RPMI7951 (cell line): ENCODE results near the gene DUSP19. TPM values are rescaled to one million over a fixed set of nuclear protein-coding genes. Genes with fewer than 3 reads are reported as not detected.
"Not testable (repeated sequence)": the region's sequence is repeated elsewhere in the genome, so short reads cannot be mapped to it uniquely, and the experiment has no call there.

ENCODE experiments used
- DNase-seq: peaks from one replicate; pipeline ENCODE4 v3.0.0-alpha.2; 2012; ENCODE audit warnings: low read depth
- total RNA-seq: library from RNA; depleted of rRNA; stranded (reverse); fragments of >200 nt; shearing (Covaris generic); gene quantifications from 2 replicates; pipeline ENCODE4 v1.2.3, GENCODE V29; 2014; rRNA removed

The DUSP19 gene
- 1.7 and 2.1 TPM in 2 replicates for total RNA-seq

- peak; percentile 89 for DNase-seq
Measured at GRCh38 chr2:183078464-183079138, at the start of gene DUSP19. DUSP19 (plus strand) TSS chr2:183078747; CDS start chr2:183078934, 187 bp downstream.

- DNase-seq, result no peak
Measured at GRCh38 chr2:183029219-183029618, 49.3 kb upstream of the DUSP19 start.

GRCh38 chr2:183031911-183032794 lies 46.4 kb upstream of the DUSP19 start:
- no peak for DNase-seq

DNA sequence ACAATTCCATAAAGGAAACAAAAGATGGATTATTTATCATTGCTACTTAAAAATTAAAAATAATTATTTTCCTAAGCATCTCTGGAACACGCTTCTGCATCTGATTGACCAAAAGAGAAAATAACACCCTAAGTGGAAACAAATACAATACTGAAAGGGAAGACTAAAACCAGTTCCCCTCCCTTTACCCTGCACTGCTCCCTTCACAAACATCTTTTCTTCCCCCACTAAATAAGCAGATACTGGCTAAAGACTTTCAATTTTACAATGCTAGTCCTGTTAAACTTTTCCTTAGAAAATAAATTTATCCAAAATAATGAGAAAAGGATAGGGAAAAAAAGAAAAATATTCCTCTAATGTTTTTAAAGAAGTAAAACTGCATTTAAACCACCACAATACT lies 44.6 kb upstream of the DUSP19 start:
- DNase-seq, result no peak

DNA sequence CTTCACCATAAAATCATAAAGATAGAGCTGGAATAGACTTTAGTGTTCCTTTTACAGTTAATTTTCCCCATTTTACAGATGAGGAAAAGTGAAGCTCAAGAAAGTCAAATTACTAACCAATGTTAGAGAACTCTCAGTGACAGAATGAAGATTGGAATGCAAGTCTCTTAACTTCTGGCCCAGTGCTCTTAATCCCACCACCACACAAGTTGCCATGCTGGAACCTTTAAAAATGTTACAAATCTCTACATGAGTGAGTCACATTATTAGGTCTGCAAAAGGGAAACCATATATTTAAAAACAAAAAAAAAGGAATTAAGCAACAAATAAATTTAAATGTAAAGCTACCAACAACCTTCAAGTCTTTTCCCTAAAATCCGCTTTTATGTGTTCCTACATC lies 43.7 kb upstream of the DUSP19 start:
- peak; percentile 27 for DNase-seq

DNA sequence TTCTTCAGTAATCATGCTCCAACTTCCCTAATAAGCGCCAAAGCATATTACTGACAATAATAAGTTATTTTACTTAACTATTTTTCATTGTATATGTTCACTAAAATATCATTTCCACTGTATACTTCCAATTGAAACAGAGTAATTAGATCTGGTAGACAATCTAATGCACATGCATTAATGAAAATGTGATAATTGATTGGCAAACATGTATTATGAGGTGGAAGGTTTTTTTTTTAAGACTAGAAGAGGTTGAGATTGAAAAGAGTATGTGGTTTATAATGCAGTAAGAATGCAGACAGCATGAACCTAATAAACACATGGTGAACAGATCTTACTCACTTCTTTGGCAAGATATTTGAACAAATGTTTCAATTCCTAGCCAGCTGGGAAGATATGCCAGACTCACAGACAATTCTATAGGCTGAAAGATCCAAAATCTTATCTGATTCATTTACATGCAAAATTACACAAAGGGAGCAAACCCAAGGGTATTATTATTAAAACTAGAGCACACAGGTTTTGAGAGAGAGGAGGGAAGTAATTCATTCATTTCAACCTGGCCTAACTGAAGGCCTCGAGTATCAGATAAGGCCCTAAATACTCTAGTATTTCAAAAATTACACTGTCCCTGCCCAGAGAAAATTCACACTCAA lies 43.1 kb upstream of the DUSP19 start:
- DNase-seq, result peak; percentile 69

DNA sequence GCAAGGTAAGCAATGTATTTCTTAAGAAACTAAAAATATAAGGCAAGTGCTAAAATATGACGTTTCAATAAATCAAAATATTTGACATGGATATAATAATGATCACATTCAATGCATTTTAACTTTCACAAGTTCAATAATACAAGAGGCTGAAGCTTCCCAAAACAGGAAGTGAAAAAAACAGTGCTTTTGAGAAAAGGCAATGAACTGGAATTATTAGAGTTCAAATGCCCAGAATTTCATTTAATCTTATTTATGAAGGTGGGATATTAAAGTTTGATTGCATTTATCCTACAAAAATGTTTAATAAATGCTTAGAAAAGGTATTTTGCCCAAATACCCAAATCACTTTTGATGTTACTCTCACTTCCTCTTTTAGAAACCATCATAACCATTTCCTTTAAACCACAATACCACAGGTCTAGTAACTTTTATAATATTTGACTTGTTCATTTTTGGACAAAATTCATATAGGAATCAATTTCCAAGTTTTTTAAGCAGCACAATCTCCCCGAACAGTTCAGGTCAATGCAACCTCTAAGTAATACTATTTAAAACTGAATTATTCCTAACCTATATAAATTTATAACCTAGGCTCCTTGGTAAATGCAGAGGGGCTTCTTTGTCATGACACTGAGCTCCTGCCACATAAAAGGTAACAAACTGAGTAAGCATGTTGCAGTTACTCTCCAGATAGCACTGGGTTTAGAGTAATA lies 42.4 kb upstream of the DUSP19 start:
- DNase-seq, result no peak

GRCh38 chr2:183037074-183037552 lies 41.4 kb upstream of the DUSP19 start:
- DNase-seq, result peak; percentile 29

- DNase-seq, result peak; percentile 27
Measured at GRCh38 chr2:183037553-183038340, 40.8 kb upstream of the DUSP19 start.

DNA sequence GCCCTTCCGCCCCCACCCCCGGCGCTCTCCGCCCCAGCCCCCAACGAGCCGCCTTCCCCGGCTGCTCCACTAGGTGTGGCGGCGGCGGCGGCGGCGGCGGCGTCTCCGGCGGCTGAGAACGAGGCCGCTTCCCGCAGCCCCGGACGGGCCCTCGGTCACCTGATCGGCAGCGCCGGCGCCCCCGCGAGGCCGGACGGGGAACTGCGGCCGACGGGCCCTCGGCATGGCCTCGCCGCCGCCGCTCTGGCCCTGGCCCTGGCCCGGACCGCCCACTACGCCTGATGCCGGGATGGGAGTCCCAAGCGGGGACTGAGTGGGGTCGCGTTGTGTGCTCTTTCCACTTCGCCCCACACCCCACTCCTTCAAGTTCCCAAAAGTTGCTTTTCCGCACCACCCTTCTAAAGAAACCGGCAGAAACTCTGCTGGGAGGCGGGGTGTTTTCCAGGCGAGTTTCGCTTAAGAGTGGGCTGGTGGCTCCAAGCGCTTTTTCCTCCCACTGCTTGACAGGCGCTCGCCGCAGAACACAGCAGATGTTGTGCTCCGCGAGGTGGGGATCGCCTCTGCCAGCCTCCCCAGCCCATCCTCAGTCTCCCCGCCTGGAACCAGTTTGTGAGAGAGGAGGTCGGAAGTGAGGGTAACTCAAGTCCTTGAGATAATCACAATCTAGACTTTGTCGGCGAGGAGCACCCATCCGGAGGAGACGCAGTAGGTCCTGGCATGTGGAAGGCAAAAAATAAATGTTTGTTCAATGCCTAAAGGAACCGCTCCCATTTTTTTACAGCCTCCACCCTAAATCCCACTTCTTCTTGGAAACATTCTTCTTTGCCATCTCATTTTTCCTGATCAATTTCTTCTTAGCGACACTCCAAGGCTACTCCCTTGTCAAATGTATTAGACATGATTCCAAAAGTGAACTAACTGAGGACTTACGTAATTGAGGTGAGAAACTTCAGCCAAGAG lies 39.9 kb upstream of the DUSP19 start, which contains the start of gene NCKAP1:
Gene NCKAP1 (minus strand): TSS at position 117 of the 960 bp plus-strand sequence. CDS start 358 bp downstream, outside the sequence.
- peak; percentile 84 for DNase-seq

- no peak for DNase-seq
Measured at GRCh38 chr2:183040604-183041003, 37.9 kb upstream of the DUSP19 start.

- DNase-seq, result not testable (repeated sequence)
Measured at GRCh38 chr2:183043580-183043979, 35.0 kb upstream of the DUSP19 start.

GRCh38 chr2:183047486-183048125 lies 30.9 kb upstream of the DUSP19 start:
- not testable (repeated sequence) for DNase-seq

DNA sequence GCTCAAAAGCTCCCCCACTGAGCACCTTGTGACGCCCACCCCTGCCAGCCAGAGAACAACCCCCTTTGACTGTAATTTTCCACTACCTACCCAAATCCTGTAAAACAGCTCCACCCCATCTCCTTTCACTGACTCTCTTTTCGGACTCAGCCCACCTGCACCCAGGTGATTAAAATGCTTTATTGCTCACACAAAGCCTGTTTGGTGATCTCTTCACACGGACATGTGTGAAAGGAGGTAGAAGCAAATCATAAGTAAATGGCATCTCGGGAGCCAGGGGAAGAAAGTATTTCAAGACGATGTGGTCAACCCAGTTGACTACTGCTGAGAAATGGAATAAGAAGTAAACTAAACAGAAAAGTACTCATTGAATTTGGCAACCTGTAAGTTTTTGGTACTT lies 29.1 kb upstream of the DUSP19 start:
- no peak for DNase-seq

DNA sequence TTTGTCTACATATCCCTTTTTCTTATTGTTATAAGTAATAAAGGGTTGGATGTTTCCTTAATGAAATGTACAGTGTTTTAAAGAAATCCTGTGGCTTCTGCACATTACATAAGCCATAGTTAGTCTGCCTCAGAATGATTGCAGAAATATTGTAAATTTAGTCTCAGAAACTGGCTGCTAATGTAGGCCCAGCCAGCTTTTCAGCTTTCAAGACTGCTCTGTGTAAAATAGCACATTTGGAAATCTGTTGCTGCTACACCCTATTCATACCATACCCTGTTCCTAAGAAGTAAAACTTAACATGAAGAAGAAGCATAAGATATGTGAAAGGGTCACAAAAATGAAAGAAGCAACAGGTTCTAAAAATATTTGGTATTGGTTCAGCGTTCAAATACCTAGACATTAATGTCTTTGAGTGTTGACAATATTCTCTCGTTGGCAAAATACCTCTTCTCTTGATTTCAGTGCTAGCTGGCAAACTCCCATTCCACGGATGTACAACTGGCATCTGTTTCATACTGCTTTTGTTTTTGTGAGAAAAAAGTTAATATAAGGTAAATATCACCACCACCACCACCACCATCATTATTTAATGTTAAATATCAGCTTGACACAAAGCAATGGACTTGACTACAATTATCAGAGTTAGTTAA lies 21.1 kb upstream of the DUSP19 start:
- no peak for DNase-seq

DNA sequence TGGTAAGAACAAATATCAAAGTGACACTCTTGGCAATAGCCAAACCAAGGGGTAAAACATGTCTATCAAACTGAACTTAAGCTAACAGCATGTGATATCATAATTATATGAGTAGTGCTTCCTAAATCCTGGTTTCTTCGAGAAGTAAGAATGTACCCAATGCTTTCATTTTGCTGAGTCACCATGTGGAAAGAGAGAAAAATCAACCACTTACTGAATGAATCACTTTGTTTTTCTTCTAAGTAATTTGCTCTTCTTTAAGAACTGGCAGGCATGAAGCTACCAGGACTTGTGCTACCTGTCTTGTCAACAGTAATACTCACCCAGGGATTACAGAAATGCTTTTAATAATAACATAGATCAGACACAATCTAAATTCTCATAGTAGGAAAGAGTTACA lies 19.0 kb upstream of the DUSP19 start:
- peak; percentile 76 for DNase-seq

DNA sequence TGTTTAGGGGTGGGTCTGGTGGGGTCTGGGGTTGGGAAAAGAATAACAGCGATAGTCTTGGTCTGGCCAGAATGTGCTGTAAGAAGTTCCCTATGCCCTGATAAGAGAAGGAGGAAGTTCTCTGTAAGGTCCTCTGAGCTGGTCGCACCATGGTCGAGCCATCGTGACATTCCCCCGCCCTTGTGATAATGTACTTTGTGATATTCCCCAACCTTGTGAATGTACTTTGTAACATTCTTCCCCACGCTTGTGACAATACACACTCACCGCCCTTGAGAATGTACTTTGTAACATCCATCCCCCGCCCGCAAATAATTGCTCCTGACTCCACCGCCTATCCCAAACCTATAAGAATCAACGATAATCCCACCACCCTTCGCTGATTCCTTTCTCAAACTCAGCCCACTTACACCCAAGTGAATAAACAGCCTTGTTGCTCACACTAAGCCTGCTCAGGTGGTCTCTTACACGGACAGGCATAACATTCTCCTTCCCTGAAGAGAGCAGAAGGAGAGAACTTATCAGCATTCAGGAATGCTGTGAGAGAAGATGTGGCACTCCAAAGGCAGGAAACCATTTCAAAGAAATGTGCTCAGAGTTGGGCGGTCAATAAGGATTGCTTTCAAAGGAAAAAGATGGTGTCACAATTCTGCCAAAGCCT lies 17.8 kb upstream of the DUSP19 start:
- DNase-seq, result no peak

DNA sequence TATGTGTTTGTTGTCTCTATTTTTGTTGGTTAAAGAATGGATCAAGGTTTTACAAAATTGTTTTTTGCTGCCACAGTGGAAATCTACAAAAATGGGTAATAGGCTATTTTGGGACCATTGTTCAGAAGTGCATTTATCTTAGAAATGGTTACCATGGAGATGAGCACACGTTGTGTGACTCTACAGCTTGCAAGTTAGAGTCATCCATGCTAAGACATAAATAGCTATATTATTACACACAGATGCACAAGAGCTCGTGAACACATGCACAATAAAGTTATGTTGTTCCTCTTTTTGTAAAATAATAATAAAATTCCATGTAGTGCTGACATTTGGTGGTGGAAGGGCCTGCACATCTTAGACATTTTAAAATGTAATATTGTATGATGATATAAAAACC lies 15.5 kb upstream of the DUSP19 start:
- peak; percentile 62 for DNase-seq
